VCaP (cell line): ENCODE results near the gene HES6.

Experiments used
- H3K27ac ChIP-seq: fragments of 450-650 bp; 2 replicates; pipeline ENCODE4 v1.5.1; 2017
- CTCF ChIP-seq: fragments of 450-650 bp; conservative IDR thresholded peaks from 2 replicates; pipeline ENCODE4 v1.5.1; 2017; ENCODE audit warnings: mild to moderate bottlenecking, moderate library complexity

Gene HES6

GRCh38 chr2:238235331-238235732 is 4.5 kb downstream of the HES6 start:
- TF ChIP-seq CTCF, result no peak
- no peak overlapping the region for H3K27ac ChIP-seq

GRCh38 chr2:238233625-238234024 is 6.2 kb downstream of the HES6 start:
- H3K27ac ChIP-seq, result no peak overlapping the region
- TF ChIP-seq CTCF, result no peak

- TF ChIP-seq CTCF, result no peak
- H3K27ac ChIP-seq, result no peak overlapping the region
Measured at GRCh38 chr2:238231809-238232208, 8.0 kb downstream of the HES6 start.

GRCh38 chr2:238231251-238231793 is 8.5 kb downstream of the HES6 start:
- no peak for TF ChIP-seq CTCF
- no peak overlapping the region for H3K27ac ChIP-seq

GRCh38 chr2:238230699-238231098 is 9.1 kb downstream of the HES6 start:
- H3K27ac ChIP-seq, result no peak overlapping the region
- no peak for TF ChIP-seq CTCF

- TF ChIP-seq CTCF, result no peak
- H3K27ac ChIP-seq, result no peak overlapping the region
Measured at GRCh38 chr2:238228700-238229099, 11.1 kb downstream of the HES6 start.

GRCh38 chr2:238227587-238228032 is 12.2 kb downstream of the HES6 start:
- H3K27ac ChIP-seq, result no peak overlapping the region
- no peak for TF ChIP-seq CTCF
